KOPT-K1 (cell line): ENCODE results near the gene TRAF3IP3.

Experiments used
- H3K27ac ChIP-seq: fragments of 200-600 bp; sonication (generic); 2 replicates; pipeline ENCODE4 v1.5.1; 2016; ENCODE audit warnings: antibody characterized with exemption, mild to moderate bottlenecking, low read depth, low read length; ENCODE audit not compliant: poor library complexity, severe bottlenecking
- H3K36me3 ChIP-seq: fragments of 200-600 bp; sonication (generic); 2 replicates; pipeline ENCODE4 v1.5.1; 2017; ENCODE audit warnings: antibody characterized with exemption, mild to moderate bottlenecking, low read length, moderate library complexity; ENCODE audit not compliant: insufficient read depth
- H3K9me3 ChIP-seq: fragments of 200-600 bp; sonication (generic); 2 replicates; pipeline ENCODE4 v1.5.1; 2017; ENCODE audit warnings: antibody characterized with exemption, low read length, mild to moderate bottlenecking; ENCODE audit not compliant: insufficient read depth, poor library complexity, severe bottlenecking

Gene TRAF3IP3

GRCh38 chr1:209769971-209770370 is 14.1 kb downstream of the TRAF3IP3 start:
- Histone ChIP-seq H3K27ac (peak overlapping the region; percentile 88), H3K9me3 (no peaks in the 10 kb centered on the region), H3K36me3 (peaks cover 56% of the 10 kb centered on the region)

GRCh38 chr1:209770636-209771415 is 15.0 kb downstream of the TRAF3IP3 start:
- no peaks in the 10 kb centered on the region for H3K9me3 ChIP-seq
- peaks cover 56% of the 10 kb centered on the region for H3K36me3 ChIP-seq
- H3K27ac ChIP-seq = peak overlapping the region; percentile 88

- no peaks in the 10 kb centered on the region for H3K9me3 ChIP-seq
- H3K36me3 ChIP-seq = peaks cover 56% of the 10 kb centered on the region
- H3K27ac ChIP-seq = no peak overlapping the region
Observed at GRCh38 chr1:209772126-209772525, 16.3 kb downstream of the TRAF3IP3 start.

- Histone ChIP-seq H3K9me3 (no peaks in the 10 kb centered on the region), H3K36me3 (peaks cover 76% of the 10 kb centered on the region), H3K27ac (no peak overlapping the region)
Observed at GRCh38 chr1:209774592-209774991, 18.7 kb downstream of the TRAF3IP3 start.

GRCh38 chr1:209775678-209776077 is 19.8 kb downstream of the TRAF3IP3 start:
- H3K27ac ChIP-seq = no peak overlapping the region
- H3K36me3 ChIP-seq = peaks cover 87% of the 10 kb centered on the region
- no peaks in the 10 kb centered on the region for H3K9me3 ChIP-seq

GRCh38 chr1:209777587-209777986 is 21.7 kb downstream of the TRAF3IP3 start:
- H3K9me3 ChIP-seq = no peaks in the 10 kb centered on the region
- H3K36me3 ChIP-seq = peaks cover 100% of the 10 kb centered on the region
- no peak overlapping the region for H3K27ac ChIP-seq

- no peak overlapping the region for H3K27ac ChIP-seq
- no peaks in the 10 kb centered on the region for H3K9me3 ChIP-seq
- H3K36me3 ChIP-seq = peaks cover 100% of the 10 kb centered on the region
Observed at GRCh38 chr1:209778102-209778501, 22.2 kb downstream of the TRAF3IP3 start.

GRCh38 chr1:209780268-209780667 is 24.4 kb downstream of the TRAF3IP3 start:
- Histone ChIP-seq H3K27ac (no peak overlapping the region), H3K36me3 (peaks cover 80% of the 10 kb centered on the region)

GRCh38 chr1:209783386-209783785 is 27.5 kb downstream of the TRAF3IP3 start:
- H3K27ac ChIP-seq = peak overlapping the region; percentile 77

More at GRCh38 chr1:209780268-209780667, 24.4 kb downstream of the TRAF3IP3 start:
- no peaks in the 10 kb centered on the region for H3K9me3 ChIP-seq

GRCh38 chr1:209784265-209785169 is 28.7 kb downstream of the TRAF3IP3 start, which contains the start of gene C1orf74:
Gene C1orf74 (minus strand): TSS chr1:209784559. CDS start chr1:209783634, 925 bp downstream.
- Histone ChIP-seq H3K9me3 (no peaks in the 10 kb centered on the region), H3K36me3 (peaks cover 38% of the 10 kb centered on the region), H3K27ac (peak within 1 kb of the TSS; percentile 77)

More at GRCh38 chr1:209783386-209783785, 27.5 kb downstream of the TRAF3IP3 start:
- no peaks in the 10 kb centered on the region for H3K9me3 ChIP-seq
- H3K36me3 ChIP-seq = peaks cover 49% of the 10 kb centered on the region

GRCh38 chr1:209785592-209785991 is 29.7 kb downstream of the TRAF3IP3 start:
- H3K9me3 ChIP-seq = no peaks in the 10 kb centered on the region
- no peak overlapping the region for H3K27ac ChIP-seq
- H3K36me3 ChIP-seq = peaks cover 27% of the 10 kb centered on the region

GRCh38 chr1:209786146-209786545 is 30.3 kb downstream of the TRAF3IP3 start:
- Histone ChIP-seq H3K27ac (no peak overlapping the region), H3K36me3 (peaks cover 21% of the 10 kb centered on the region), H3K9me3 (no peaks in the 10 kb centered on the region)

- Histone ChIP-seq H3K36me3 (peaks cover 7% of the 10 kb centered on the region), H3K9me3 (no peaks in the 10 kb centered on the region), H3K27ac (no peak overlapping the region)
Observed at GRCh38 chr1:209787551-209787950, 31.7 kb downstream of the TRAF3IP3 start.

GRCh38 chr1:209789245-209789644 is 33.4 kb downstream of the TRAF3IP3 start:
- no peak overlapping the region for H3K27ac ChIP-seq

More at GRCh38 chr1:209789245-209789644, 33.4 kb downstream of the TRAF3IP3 start:
- H3K36me3 ChIP-seq = no peaks in the 10 kb centered on the region
- H3K9me3 ChIP-seq = no peaks in the 10 kb centered on the region
